GM19455 (cell line): ENCODE measurements around the gene KRT10.
A peak's percentile ranks its signal among the peaks of the same experiment; 100 is the strongest.
"Not testable (repeated sequence)": the region's sequence is repeated elsewhere in the genome, so short reads cannot be mapped to it uniquely, and the experiment has no call there.

ENCODE experiments used
- ATAC-seq: cut with Tn5 transposase; IDR thresholded peaks from one replicate; pipeline ENCODE4 v1.9.1; 2021; ENCODE audit not compliant: unreplicated experiment

The KRT10 gene

DNA sequence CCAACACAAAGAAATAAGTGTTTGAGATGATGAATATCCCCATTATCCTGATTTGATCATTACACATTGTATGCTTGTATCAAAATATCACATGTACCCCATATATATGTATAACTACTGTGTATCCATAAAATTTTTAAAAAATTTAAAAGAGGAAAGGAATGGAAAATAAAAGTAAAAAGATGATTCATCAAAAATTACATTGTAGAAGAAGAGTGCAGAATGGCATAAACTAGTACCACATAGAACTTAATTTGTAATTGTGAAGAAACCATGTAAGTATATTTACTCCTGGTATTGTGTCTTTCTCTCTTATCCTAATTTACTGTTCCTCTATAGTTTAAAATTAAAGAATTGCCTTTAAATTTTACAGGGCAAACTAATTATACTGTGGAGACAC, 11.5 kb upstream of the KRT10 start:
- ATAC-seq: no peak

DNA sequence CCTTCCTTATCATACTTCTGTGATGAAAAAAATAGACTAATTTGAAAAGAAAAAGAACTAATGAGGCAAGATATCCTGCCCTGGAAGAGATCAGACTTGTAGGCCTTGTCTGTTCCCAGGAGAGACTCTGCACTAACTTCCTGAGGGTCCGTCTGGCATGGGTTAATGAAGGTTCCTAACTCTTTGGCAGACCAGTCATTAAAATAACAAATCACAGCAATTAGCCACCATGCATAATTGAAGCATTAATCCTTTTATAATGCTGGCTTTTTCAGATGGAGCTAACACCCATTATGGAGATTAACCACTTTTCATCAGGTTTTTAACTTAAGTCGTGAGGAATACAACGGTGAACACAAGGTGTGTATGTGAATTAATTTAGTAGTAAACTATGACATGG, 10.4 kb upstream of the KRT10 start:
- ATAC-seq: no peak

DNA sequence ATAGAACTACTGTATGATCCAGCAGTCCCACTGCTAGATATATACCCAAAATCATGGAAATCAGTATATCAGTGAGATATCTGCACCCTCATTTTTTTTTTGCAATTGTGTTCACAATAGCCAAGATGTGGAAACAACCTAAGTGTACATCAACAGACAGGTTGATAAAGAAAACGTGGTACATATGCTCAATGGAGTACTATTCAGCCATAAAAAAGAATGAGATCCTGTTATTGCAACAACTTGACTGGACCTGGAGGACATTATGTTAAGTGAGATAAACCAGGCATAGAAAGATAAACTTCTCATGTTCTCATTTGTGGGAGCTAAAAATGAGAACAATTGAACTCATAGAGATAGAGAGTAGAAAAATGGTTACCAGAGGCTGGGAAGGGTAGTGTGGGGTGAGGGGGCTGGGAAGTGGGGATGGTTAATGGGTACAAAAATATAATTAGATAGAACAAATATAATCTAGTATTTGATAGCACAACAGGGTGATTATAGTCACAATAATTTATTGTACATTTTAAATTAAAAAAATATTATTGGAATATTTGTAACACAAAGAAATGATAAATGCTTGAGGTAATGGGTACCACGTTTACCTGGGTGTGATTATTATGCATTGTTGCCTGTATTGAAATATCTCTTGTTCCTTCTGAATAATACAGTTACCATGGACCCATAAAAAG, 7.8 kb upstream of the KRT10 start:
- ATAC-seq: no peak

DNA sequence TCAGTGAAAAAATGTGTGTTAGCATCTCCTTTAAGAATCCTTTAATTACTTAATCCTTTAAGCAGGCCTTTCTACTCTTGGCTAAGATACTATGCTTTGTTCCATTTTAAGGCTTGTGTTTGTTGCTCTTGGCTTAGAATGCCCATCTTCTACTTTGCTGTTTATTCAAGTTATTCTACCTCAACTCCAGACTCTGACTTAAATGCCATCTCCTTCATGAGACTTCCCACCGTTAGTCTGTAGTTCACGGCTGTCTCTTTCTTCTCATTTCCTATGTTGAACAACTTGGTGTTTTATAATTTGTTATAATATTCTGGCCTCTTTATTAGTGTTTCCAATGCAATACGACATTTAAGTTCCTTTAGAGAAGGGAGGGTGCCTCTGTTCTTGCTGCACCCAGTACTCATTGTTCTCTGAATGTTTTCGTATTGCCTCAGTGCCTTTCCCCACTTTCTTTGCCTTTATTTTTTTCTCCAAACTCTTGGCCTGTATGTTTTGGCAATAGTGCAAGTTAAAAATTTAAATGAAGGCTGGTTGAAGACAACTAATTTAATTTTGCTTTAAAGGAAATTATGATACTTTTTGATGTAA, 6.1 kb upstream of the KRT10 start:
- no peak for ATAC-seq

DNA sequence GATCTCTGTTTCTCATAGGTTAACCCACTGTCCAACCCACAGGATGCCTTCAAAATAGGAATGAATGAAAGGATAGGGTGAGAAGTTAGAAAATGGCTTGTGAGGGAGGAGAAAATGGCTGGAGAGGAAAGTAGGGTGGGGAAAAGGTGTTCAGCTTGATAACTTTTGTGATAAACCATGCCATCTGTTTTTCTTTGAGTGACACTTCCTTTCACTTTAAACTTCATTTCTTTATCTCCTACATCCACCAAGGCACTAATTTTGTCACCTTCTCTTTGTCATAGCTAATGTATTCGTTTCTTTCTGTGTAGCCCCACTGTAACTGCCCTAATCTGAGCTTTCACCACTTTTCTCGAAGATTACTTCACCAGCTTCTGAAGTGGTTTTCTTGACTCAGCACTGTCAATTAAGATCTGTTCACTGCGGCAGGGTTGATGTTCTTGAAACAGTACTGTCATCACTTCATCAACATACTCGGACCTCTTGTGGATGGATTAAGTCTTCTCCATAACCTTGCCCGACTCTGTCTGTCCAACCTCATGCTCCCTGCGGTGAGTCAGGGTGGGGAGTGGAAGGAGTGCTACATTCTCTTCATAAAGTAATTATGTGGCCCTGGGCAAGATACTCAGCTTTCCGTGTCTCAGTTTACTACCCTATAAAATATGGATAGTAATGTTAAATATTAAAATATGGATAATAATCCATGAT, 5.5 kb upstream of the KRT10 start:
- no peak for ATAC-seq

DNA sequence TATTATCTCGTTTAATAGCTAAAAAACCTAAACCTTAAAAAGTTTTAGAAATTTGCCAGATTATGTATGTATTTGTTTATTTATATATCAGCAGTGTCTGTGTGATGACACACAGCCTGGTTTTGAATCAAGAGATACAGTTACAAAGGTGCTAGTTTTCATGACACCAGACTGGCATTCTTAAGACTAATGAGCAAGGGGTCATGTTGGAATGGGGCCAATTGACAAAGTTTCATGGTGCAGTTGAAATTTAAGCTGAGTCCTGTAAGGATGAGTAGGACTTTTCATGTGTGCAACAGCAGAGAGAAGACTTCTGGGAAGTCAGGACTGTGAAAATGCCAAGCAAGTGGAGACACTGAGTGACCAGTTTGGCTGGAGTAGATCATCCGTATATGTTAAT, 3.2 kb upstream of the KRT10 start:
- no peak for ATAC-seq

DNA sequence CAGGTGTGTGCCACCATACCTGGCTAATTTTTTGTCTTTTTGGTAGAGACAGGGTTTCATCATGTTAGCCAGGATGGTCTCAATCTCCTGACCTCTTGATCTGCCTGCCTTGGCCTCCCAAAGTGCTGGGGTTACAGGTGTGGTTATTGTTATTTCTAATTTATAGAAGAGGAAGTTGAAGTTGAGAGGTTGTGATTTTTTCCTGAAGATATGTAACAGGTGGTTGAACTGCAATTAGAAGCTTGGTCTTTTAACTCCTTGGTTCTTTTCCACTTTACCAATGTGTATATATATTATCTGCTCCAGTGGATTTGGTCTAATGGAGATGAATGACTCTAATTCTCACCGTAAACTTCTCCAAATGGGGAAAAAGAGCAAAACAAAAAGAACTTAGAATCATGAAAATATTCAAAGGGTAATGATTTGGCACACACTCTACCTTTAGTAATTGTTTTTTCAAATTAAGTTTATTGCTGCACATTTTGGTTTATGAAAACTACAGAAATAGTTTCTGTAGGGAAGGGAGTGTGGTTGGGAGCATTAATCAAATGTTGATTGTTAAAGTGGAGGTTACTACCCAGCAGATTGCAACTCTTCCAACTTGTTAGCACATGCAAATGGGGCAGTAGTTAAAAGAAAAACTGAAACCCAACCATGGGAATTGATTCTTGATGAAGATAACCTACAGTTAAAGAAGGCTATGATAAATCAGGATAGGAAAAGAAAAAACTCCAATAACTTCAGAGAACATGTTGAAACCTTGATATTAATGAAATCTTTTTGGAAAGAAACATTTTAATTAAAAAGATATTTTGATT, 1.8 kb upstream of the KRT10 start:
- ATAC-seq: no peak

DNA sequence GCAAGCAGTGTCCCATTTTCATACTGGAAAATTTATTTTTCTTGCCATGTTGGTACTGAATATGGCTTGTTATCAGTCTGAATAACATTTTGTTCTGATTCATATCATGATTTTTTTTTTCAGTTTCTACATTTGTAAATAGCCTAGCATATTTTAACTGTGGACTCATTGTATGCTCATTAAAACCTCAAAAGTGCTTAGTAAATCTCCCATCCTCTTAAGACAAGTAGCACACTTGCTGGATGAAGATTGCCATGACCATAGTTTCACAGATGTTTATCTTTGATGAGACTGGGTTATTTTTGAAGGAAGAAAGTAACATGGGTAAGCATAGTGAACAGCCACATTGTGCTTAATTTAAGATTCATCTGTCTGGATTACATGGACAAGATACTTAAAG, 878 bp downstream of the KRT10 start:
- no peak for ATAC-seq

DNA sequence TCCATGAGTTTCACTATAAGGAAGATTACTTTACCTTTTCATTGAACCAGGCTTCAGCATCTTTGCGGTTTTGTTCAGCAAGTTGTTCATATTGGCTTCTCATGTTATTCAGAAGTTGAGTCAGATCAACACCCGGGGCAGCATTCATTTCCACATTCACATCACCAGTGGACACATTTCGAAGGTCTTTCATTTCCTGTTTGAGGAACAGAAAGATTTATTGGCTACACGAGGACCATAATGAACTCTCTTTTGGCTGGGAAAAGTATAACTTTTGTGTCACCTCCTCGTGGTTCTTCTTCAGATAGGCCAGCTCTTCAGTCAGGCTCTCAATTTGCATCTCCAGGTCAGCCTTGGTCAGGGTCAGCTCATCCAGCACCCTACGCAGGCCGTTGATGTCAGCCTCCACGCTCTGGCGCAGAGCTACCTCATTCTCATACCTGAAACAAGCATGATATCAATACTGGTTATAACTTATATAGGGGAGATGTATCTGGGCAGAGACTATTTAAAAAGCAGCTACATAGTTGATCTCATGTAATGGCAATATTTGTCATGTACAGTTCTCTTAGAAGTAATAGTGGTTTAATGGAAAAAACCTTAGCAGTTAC, 2.1 kb downstream of the KRT10 start:
- no peak for ATAC-seq

DNA sequence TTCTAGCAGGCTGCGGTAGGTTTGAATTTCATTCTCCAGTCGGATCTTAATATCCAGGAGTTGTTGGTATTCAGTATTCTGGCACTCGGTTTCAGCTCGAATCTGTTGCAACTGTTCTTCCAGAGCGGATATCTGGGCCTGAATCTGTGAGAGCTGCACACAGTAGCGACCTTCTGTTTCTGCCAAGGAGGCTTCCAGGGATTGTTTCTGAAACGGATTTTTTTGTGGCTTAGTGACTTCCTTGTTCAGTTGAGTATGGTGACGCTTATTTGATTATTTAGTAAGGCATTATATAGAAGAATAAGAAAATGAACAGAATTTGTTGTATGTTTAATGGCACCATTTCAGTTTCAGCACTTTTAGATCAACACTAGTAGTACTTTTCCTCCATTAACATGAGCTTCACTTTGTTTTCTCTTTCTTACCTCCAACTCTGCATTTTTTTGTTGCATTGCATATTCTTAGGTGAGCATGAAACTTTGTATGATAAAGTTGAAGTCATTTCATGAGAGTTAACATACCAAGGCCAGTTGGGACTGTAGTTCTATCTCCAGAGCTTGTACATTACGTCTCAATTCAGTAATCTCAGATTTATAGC, 2.8 kb downstream of the KRT10 start:
- ATAC-seq: no peak

DNA sequence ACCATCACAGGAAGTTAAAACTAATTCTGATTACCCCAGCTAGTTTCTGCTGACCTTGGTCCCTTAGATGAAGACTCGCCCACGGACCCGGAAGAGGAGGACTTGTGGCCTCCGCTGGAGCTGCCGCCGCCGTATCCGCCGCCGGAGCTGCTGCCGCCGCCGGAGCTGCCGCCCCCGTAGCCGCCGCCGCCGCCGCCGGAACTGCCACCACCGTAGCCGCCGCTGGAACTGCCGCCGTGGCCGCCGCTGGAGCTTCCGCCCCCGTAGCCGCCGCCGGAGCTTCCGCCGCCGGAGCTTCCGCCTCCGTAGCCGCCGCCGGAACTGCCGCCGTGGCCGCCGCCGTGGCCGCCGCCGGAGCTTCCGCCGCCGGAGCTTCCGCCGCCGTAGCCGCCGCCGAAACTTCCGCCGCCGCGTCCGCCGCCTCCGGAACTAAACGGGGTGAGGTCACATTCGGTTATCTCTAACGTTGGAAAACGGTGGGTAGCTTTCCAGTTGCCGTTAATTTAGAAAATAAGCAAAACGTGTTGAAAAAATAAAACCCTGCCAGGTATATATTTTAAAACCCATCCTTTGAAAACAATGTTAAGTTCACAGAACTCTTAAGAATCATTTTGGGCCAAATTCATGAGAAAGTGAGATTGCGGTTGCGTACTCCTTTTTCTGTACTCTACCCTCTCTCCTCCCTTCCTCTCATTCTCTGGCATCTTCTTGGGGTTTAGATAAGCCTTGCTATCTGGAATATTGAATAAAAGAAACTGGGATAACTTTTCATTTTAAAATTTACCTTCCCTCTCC, 3.5 kb downstream of the KRT10 start:
- peak; percentile 89 for ATAC-seq

DNA sequence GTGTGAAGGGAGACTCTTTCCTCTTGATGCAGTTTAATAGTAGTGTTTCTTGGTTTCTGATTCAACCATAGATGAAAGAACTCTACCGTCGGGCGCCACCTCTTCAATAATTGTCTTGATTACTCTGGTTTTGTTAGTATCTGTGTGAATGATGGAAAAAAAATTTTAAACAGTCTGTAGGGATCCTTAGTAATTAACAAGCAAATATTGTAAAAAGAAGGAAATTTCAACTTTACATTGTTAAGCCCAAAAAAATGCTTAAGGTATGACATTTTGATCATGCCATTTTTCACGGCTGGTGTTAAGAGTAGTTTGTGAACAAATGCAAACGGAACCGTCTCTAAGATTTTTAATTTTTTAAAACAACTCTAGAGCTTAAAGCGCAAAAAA, 4.1 kb downstream of the KRT10 start:
- ATAC-seq: no peak

DNA sequence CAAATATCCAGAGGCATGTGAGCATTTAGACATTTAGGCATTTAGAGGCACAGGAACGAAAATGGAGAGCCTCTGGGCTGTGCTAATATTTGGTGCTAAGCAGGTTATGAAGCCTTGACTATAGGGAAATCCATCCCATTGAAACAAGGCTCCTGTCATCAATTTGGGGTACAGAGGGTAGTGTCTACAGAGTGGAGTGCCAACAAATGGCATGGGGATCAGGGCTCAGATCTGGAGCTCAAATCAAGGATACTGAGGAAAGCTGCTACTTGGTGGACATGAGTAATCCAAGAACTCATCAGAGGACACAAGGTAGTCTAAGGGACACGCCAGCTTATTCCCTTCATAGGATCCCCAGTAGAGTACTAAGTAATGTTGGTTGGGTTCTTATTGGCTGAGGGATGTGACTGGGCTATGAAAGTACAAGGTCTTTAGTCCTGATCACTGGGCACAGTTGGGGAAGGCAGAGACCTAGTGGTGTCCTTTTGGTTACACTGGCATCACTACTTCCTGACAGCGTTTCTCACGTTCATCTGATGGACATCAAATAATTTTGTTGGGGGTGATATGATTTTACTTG, 5.2 kb downstream of the KRT10 start:
- ATAC-seq: no peak

DNA sequence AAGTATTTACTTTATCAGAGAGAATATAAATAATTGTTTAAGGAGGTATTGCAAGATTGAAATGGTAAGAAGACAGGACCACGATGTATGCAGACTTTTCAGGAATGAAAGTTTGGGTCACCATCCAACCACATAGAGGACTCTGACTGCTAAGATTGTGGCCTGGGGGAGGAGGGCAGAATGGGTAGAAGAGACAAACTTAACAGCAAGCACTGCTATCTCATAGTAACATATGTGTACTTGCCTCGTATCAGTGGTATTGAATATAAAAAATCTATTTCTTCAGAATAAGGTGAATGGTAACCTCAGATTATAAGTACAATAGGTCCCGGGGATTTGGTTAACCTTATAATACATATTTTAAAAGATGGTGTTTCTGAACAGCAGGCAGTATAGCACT, 5.8 kb downstream of the KRT10 start:
- ATAC-seq: no peak

DNA sequence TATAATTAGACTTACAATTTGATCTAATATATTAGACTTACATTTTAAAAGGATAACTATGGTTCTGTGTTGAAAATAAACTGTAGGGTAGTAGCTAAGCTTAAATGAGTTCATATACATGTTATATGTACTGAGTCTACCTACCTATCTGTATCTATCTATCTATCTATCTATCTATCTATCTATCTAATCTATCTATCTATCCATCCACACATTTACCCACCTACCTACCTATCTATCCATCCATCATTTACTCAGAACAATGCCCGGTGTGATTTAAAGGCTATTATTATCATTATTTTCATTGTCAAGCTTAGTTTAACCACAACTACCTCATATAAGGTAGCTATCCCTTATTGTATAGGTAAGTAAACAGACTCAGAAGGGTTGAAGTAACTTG, 7.0 kb downstream of the KRT10 start:
- ATAC-seq: no peak

DNA sequence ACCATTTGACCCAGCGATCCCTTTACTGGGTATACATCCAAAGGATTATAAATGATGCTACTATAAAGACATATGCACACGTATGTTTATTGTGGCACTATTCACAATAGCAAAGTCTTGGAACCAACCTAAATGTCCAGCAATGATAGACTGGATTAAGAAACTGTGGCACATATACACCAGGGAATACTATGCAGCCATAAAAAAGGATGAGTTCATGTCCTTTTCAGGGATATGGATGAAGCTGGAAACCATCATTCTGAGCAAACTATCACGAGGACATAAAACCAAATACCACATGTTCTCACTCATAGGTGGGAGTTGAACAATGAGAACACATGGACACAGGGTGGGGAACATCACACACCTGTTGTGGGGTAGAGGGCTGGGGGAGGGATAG, 7.8 kb downstream of the KRT10 start:
- ATAC-seq: not testable (repeated sequence)

DNA sequence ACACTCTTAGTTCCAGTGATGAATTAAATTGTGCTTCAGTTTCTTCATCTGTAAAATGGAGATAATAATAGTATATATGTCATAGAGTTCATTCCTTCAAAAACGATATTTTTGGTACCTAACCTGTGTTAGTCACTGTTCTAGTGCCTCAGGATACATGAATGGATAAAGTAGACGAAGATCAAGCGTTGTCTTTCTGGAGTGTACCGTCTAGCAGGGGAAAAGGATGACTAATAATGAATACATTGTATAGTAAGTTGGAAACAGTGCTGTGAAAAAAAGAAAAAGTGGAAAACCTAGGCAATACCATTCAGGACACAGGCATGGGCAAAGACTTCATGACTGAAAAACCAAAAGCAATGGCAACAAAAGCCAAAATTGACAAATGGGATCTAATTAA, 8.6 kb downstream of the KRT10 start:
- ATAC-seq: no peak

DNA sequence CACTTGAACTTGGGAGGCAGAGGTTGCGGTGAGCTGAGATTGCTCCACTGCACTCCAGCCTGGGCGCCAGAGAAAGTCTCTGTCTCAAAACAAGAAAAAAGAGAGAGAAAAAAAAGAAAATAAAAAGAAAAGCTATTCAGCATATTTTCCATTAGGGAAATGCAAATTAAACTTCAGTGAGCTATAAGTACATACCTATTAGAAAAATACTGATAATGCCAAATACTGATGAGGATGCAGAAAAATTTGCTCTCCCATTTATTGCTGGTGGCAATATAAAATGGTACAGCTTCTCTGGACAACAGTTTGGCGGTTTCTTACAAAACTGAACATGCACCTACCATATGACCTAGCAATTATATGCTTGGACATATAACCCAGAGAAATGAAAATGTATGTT, 9.8 kb downstream of the KRT10 start:
- no peak for ATAC-seq

DNA sequence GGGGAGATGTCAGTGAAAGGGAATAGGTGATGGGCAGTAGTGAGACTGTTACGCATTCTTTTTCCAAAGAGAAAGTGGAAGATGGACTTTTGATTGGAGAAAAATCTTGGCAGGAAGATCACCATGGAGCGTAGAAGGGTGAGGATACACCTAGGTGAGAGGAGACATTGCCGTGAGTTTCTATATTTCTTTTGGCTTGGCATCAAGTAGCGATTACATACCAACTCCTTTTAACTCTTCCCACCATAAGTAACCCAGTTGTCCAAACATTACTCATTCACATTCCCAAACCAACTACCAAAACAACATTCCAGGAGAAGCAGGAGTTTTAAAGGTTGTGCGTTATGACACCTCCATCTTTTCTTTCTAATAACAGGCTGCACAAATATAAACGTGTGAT, 11.9 kb downstream of the KRT10 start:
- ATAC-seq: no peak
